Measurements from ENCODE around the gene GCNT3.
"Not testable (repeated sequence)": the region's sequence is repeated elsewhere in the genome, so short reads cannot be mapped to it uniquely, and the experiment has no call there.

The GCNT3 gene

DNA sequence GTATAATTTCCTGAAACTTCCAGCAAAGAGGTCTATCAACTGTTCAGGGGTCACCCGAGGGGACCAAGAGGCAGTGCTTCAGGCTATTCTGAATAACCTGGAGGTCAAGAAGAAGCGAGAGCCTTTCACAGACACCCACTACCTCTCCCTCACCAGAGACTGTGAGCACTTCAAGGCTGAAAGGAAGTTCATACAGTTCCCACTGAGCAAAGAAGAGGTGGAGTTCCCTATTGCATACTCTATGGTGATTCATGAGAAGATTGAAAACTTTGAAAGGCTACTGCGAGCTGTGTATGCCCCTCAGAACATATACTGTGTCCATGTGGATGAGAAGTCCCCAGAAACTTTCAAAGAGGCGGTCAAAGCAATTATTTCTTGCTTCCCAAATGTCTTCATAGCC lies 6.8 kb downstream of the GCNT3 start:
- no peak for DNase-seq (ENCODE audit: low read depth in 2 of 2)

DNA sequence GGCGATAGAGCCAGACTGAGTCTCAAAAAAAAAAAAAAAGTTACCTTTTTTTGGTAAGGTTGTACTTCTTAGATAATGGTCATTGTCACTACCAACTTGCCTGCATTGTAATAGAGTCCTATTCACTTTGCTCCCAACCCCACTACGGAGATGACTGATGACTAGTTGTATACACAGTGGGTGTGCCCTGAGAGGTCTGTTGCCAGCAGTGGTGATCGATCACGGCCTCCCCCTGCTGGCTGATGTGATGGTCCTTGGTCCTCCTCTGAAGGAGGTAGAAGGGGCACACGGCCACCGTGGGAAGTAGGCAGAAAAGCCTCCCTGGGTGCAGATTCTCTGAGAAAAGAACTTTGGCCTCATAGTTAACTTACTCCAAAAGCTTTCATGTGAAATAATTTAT lies 10.7 kb downstream of the GCNT3 start:
- peak; percentile 40 to 58 for DNase-seq (ENCODE audit: low read depth in 2 of 2)

DNA sequence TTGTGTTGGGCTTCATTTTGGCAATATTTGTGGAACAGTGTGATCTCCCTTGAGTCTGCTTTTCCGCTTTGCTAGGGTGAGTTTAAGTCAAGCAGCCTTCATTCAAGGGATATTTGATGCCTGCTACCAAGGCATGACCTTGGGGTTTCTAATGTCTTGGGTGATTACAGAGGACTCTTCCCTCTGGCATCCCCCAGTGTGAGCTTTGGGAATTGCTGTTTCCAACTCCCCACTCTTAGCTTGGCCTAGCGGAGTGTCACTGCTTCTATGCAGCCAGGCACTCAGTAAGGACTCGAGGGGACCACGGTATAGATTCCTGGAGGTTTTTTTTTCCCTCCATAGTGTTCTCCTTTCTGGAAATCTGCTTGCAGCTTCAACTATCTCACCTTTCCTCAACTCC lies 21.1 kb downstream of the GCNT3 start:
- DNase-seq (ENCODE audit: low read depth in 2 of 2), result no peak

DNA sequence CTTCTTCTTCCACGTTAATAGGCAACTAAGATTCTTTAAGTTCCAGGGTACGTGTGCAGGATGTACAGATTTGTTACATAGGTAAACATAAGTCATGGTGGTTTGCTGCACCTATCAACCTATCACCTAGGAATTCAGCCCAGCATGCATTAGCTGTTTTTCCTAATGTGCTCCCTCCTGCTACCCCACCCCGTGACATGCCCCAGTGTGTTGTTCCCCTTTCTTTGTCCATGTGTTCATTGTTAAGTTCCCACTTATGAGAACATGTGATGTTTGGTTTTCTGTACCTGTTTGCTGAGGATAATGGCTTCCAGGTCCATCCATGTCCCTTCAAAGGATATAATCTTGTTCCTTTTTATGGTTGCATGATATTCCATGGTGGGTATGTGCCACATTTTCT lies 24.6 kb downstream of the GCNT3 start:
- DNase-seq (ENCODE audit: low read depth in 2 of 2), result no peak

DNA sequence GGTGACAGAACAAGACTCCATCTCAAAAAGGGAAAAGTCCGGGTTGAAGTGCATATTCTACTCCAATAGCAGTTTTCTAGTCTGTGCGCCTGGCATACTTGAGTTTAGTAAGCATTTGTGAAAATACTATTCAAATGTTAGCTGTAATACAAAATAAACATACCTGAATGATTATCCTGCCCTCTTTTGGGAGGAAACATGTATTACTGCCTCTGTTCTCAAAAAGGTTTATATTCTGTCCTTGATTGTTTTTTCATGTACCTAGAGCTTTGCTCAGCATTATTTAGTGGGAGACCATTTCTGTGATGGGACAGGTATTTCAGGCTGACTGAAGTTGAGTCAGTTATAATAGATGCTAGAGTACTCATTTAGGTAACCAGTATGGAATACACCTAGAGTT lies 25.9 kb downstream of the GCNT3 start:
- not testable (repeated sequence) for DNase-seq (ENCODE audit: low read depth in 2 of 2)

DNA sequence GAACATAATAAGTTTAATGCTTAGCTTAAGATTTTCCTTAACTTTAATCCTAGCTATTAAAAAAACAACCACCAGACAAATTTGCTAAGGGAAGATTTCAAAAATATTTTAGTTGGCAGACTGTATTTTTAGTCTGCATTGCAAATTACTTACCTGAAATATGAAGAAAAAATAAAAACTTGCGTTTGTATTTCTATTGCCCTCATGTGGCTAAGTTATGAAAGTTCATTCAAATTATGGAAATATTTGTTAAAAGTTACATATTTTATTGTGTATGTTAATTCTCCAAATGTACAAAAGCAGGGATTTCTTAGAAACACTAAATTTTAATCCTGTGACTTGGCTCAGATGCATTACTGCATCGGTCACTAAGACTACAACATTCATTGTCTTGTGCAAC lies 30.8 kb downstream of the GCNT3 start:
- no peak for DNase-seq (ENCODE audit: low read depth in 2 of 2)

DNA sequence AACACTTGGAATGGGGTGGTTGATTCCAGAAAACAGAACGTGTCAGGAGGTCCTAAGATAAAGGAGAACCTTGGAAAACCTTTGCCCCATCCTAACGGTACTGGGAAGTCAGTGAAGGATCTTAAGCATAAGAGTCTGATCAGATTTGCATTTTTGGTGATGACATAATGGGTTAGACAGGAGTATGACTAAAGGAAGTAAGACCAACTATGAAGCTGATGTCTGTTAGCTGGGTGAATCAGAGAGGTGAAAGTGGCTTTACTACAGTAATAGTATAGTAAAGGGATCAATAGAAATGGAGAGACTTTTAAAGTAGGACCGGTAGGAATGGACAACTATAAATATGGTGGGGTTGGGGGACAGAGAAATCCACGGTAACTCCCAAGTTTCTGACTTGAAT lies 33.2 kb downstream of the GCNT3 start:
- no peak for DNase-seq (ENCODE audit: low read depth in 2 of 2)

DNA sequence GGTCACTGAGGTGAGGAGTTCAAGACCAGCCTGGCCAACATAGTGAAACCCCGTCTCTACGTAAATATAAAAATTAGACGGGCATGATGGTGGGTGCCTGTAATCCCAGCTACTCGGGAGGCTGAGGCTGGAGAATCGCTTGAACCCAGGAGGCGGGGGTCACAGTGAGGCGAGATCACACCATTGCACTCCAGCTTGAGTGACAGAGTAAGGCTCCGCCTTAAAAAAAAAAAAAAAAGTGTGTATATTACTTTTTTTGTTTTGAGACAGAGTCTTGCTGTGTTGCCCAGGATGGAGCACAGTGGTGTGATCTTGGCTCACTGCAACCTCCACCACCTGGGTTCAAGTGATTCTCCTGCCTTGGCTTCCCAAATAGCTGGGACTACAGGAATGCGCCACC lies 34.2 kb downstream of the GCNT3 start:
- not testable (repeated sequence) for DNase-seq (ENCODE audit: low read depth in 2 of 2)

DNA sequence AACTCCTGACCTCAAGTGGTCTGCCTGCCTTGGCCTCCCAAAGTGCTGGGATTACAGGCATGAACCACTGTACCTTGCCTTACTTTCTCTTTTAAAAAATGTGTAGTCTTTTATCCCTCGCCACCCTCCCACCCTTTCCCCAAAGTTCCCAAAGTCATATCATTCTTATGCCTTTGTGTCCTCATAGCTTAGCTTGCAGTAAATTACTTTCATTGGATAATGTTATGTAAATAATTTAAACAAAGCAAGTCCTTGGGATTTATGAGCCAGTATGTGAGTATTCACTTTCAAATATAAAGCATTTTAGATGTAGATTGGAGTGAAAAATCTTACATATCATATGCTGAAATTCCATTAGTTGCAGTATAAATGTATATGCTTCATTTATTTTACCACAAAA lies 34.7 kb downstream of the GCNT3 start:
- no peak for DNase-seq (ENCODE audit: low read depth in 2 of 2)

DNA sequence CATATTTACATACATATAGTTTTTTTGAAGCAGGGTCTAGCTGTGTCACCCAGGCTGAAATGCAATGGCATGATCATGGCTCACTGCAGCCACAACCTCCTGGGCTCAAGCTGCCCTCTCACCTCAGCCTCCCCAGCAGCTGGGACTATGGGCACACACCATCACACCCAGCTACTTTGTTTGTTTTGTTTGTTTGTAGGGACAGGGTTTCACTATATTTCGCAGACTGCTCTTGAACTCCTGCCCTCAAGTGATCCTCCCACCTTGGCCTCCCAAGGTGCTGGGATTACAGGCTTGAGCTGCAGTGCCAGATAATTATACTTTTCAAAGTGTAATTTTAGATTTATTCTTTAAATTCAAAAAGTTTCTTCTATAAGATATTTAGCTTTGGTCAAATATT lies 35.5 kb downstream of the GCNT3 start:
- DNase-seq (ENCODE audit: low read depth in 2 of 2), result no peak

DNA sequence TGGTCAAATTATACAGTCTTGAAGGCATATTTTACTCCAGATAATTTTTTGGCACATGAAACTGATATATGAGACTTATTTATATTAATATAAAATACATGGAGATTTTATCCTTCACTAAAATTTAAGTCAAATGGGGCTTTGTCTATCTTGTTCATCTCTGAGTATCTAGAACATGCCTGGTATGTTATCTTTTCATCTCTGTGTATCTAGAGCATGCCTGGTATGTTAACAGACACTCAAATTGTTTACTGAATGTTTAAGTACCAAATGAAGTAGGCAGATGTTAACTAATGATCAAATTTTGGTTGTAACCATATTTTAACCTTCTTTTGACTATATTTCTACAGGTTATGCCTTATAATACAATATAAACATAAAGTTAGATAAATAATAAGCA lies 38.0 kb downstream of the GCNT3 start:
- no peak for DNase-seq (ENCODE audit: low read depth in 2 of 2)

DNA sequence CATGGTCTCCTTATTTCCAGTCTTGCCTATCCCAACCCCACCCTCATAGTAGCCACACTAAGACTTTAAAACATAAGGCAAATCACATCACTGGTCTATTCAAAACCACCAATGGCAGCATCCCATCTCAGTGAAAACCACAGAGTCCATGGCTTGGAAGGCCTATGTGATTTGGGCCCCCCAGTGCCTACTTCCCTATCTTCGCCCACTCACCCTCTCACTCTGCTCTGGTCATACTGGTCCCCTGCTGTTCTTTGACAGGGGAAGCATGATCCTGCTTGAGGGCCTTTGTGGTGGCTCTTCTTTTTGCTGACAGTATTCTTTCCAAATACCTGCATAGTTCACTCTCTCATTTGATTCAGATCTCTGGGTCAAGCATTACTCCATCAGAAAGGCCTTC lies 42.5 kb downstream of the GCNT3 start:
- DNase-seq (ENCODE audit: low read depth in 2 of 2), result no peak

DNA sequence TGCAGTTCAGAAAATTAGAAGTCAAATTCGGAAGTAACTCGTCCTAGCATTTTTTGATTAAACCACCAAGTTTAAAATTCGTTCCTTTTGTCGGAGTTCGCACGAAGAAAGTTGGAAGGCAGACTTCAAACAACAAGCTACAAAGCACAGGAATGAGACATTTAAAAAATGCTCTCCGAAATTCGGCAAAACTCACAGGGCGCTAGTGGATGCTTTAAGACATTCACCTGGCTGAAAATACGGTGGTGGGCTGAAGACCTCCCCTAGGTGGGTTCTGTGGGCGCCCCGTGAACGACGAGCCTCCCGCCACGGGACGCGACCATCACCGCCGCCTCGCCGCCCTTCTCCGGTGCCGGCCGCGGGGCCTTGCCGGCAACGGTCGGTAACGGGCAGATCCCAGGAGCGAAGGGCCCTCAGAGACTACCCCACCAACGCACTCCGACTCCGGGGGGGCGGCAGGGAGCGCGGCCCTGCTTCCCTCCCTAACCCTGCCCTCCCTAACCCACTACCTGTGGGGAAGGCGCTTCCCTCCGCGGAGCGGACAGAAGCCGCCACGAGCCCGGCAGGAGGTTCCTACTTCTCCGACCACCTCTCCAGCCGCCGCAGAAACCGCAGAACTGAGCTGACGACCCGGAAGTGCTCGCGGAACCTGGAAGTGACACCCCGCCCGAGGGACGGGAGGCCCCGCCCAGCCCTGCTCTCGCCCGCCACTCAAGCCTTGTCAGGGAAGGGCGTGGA lies 45.5 kb downstream of the GCNT3 start, which contains the start of gene GTF2A2:
Gene GTF2A2, minus strand, starts transcription at position 619 of the 738 bp plus-strand sequence. CDS start 5,238 bp downstream, outside the sequence.
- peak; percentile 93 for DNase-seq (ENCODE audit: low read depth in 2 of 2)

DNA sequence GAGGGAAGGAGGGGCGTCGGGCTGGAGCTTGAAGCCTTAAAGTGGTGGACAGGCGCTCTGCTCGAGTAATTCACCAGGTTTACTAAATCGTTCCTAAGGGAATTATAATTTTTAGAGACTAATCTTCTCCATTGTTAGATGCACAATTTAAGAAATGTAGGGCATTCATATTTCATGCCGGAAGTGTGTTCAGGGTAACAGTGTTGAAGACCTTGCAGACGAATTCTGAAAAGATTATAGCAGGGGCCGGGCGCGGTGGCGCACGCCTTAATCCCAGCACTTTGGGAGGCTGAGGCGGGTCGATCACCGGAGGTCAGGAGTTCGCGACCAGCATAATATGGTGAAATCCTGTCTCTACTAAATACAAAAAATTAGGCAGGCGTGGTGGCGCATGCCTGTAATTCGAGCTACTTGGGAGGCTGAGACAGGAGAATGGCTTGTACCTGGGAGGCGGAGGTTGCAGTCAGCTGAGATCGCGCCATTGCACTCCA lies 46.1 kb downstream of the GCNT3 start:
- no peak for DNase-seq (ENCODE audit: low read depth in 2 of 2)

DNA sequence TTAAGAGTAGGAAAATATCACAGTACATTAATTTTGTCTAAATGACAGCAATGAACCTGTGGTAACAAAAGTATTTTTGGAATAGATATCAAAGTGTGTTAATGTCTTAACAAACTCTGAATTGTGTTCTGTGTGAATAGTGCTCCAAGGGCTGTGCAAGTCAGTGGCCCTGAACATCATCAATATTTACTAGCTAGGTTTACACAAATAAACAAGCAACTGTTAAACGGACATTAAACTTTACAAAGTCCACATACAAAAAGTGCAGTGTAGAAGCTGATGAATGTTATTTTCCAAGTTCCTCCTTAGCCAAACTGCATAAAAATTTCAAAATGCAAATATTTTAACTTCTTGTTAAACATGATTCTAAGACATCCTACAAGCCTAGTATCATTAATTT lies 47.8 kb downstream of the GCNT3 start:
- no peak for DNase-seq (ENCODE audit: low read depth in 2 of 2)

DNA sequence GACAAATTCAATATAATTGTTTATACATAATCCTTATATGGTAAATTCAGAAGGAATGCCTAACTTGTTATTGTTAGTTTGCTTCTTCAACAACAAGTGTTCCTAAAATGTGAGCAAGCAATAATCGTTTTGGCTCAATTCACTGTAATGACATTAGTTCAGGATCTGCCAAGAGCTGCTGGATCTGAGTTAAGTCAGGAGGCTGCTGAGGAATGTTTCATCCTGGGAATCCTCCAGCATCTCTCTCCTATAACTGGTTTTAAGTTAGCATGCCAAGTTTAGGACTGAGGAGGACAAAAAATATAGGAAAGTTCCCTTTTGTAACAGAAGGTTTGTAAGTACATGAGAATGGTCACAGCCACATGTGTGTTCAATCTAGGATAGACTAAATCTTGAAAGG lies 50.7 kb downstream of the GCNT3 start:
- no peak for DNase-seq (ENCODE audit: low read depth in 2 of 2)

DNA sequence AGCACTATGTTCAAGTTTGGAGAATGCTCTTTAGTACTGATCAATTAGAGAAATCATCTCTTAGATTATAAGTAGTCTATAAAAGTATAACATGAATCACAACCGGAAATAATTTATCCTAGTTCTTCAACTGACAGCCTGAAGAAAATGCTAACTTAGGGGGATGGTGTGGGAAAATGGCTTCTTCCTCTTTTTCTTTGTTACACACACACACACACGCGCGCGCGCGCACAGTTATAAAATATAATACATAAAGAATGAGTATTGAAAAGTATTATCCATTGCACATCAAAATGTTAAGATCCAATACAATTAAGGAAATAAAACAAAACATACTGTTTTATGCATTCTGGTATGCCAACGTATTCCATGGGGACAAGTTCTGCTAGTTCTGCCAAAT lies 57.0 kb downstream of the GCNT3 start:
- no peak for DNase-seq (ENCODE audit: low read depth in 2 of 2)
